Measurements from ENCODE around the gene C1QBP. TPM values are rescaled to one million over a fixed set of nuclear protein-coding genes. Genes with fewer than 3 reads are reported as not detected.
"Not testable (repeated sequence)": the region's sequence is repeated elsewhere in the genome, so short reads cannot be mapped to it uniquely, and the experiment has no call there.

The C1QBP gene
- total RNA-seq, 4 donors from 2014 or later: 89.4 to 153 (median 119) TPM

DNA sequence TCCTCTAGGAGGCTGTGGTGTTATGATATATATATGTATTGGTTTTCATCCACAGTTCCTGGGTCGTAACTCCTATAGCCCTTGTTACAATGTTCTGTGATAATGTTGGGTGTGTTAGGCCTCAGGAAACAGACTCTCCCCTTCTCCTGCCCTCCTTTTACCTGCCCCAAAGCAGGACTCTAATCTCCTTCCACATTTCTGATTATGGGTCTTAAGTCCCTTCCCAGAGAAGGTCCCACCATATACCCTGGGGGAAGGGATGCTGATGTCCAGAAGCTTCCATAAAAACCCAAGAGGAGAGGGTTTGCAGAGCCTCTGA is 450 bp upstream of the C1QBP start:
- TF ChIP-seq, protein P1, sequence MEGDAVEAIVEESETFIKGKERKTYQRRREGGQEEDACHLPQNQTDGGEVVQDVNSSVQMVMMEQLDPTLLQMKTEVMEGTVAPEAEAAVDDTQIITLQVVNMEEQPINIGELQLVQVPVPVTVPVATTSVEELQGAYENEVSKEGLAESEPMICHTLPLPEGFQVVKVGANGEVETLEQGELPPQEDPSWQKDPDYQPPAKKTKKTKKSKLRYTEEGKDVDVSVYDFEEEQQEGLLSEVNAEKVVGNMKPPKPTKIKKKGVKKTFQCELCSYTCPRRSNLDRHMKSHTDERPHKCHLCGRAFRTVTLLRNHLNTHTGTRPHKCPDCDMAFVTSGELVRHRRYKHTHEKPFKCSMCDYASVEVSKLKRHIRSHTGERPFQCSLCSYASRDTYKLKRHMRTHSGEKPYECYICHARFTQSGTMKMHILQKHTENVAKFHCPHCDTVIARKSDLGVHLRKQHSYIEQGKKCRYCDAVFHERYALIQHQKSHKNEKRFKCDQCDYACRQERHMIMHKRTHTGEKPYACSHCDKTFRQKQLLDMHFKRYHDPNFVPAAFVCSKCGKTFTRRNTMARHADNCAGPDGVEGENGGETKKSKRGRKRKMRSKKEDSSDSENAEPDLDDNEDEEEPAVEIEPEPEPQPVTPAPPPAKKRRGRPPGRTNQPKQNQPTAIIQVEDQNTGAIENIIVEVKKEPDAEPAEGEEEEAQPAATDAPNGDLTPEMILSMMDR (IDR thresholded peaks at IDR 0.05): no peak
- no peak for TF ChIP-seq POLR2A (IDR thresholded peaks at IDR 0.05)
- no peak overlapping the region for H3K4me3 ChIP-seq (ENCODE audit: low read depth, poor library complexity, severe bottlenecking)
- intact Hi-C loops (cut with DNase I; ENCODE audit: low total_unique reads): no loop called here
- WGBS, 2 donors: 0% methylated on average over 1 of the region's 1 CpG
- no peak for DNase-seq (ENCODE audit: low spot score in 2 of 2)

- no peak for TF ChIP-seq POLR2A (IDR thresholded peaks at IDR 0.05)
- TF ChIP-seq, protein P1 (IDR thresholded peaks at IDR 0.05): no peak
- intact Hi-C loops (cut with DNase I; ENCODE audit: low total_unique reads): no loop called here
- H3K4me3 ChIP-seq (ENCODE audit: low read depth, poor library complexity, severe bottlenecking): peak overlapping the region; percentile 81
- no peak for DNase-seq (ENCODE audit: low spot score in 2 of 2)
- 40 to 47% methylated on average over 5 of the region's 5 CpGs for WGBS, 2 donors
Measured at GRCh38 chr17:5437721-5438317, 1.1 kb downstream of the C1QBP start.

DNA sequence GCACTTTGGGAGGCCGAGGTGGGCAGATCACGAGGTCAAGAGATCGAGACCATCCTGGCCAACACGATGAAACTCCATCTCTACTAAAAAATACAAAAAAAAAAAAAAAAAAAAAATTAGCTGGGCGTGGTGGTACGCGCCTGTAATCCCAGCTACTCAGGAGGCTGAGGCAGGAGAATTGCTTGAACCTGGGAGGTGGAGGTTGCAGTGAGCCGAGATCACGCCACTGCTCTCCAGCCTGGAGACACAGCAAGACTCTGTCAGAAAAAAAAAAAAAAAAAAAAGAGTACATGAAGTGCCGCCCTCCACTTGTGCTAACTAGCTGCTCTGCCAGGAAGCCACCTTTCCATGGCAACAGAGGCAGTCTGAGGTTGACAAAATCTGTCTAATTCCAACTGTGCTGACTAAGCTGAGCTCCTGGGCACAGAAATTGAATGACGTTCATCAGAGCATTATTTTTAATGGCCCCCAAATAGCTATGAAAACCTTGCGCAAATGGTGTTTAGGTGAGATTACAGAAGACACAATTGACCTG is 3.1 kb downstream of the C1QBP start:
- intact Hi-C loops (cut with DNase I; ENCODE audit: low total_unique reads); H3K4me3 ChIP-seq (ENCODE audit: low read depth, poor library complexity, severe bottlenecking); DNase-seq (ENCODE audit: low spot score in 2 of 2): not testable (repeated sequence)
- 78 to 85% methylated on average over 12 of the region's 12 CpGs for WGBS, 2 donors

DNA sequence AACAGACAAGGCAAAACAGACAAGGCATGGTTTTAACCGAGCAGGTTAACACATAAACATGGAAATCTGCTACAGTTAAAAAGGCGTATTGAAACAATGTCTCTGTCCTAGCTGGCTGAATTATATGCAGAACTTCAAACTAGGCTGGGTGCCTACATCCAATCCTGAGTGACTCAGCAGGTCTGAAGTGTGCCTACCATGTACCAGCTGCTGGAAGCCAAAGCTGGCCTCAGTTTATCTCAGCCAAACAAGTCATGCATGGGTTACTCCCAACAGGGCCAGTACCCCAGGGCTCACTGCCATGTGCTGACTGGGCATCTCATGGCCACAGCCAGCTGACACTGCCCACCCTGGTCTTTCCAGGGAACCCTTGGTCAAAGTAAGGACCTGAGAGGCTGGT is 4.0 kb downstream of the C1QBP start:
- intact Hi-C loops (cut with DNase I; ENCODE audit: low total_unique reads): no loop called here
- H3K4me3 ChIP-seq (ENCODE audit: low read depth, poor library complexity, severe bottlenecking): no peak overlapping the region
- no peak for DNase-seq (ENCODE audit: low spot score in 2 of 2)
- 91 to 95% methylated on average over 2 of the region's 2 CpGs for WGBS, 2 donors
- TF ChIP-seq, protein P1 (IDR thresholded peaks at IDR 0.05): no peak
- no peak for TF ChIP-seq POLR2A (IDR thresholded peaks at IDR 0.05)

- DNase-seq (ENCODE audit: low spot score in 2 of 2): no peak
- no peak overlapping the region for H3K4me3 ChIP-seq (ENCODE audit: low read depth, poor library complexity, severe bottlenecking)
- TF ChIP-seq, protein P1 (IDR thresholded peaks at IDR 0.05): no peak
- no peak for TF ChIP-seq POLR2A (IDR thresholded peaks at IDR 0.05)
- intact Hi-C loops (cut with DNase I; ENCODE audit: low total_unique reads): no loop called here
- WGBS, 2 donors: 54 to 60% methylated on average over 3 of the region's 3 CpGs
Measured at GRCh38 chr17:5431949-5432556, 6.9 kb downstream of the C1QBP start.

DNA sequence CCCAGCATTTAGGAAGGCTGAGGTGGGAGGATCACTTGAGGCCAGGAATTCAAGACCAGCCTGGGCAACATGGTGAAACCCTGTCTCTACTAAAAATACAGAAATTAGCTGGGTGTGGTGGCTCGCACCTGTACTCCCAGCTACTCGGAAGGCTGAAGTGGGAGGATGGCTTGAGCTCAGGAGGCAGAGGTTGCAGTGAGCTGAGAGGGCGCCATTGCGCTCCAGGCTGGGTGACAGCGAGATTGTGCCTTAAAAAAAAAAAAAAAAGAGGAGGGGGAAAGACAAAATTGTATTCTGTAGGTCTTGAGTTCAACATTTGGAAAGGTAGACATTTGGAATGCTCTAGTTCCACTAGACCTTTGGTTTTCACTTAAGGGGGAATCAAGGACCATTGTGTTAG is 7.7 kb downstream of the C1QBP start:
- DNase-seq (ENCODE audit: low spot score in 2 of 2); H3K4me3 ChIP-seq (ENCODE audit: low read depth, poor library complexity, severe bottlenecking); intact Hi-C loops (cut with DNase I; ENCODE audit: low total_unique reads): not testable (repeated sequence)
- WGBS, 2 donors: 76 to 78% methylated on average over 5 of the region's 5 CpGs
